Measurements from ENCODE around the gene MSI2. TPM values are rescaled to one million over a fixed set of nuclear protein-coding genes. Genes with fewer than 3 reads are reported as not detected.

Gene MSI2
- total RNA-seq, 6 experiments from 2014 or later = 12.0 to 22.6 (median 19.4) TPM

GRCh38 chr17:57455063-57455914, 199.0 kb downstream of the MSI2 start:
- intact Hi-C loops (cut with DNase I) = loop anchor here in 1 of 2 donors (10.0 kb wide), 1 partner anchor 60 kb away; no protein-coding TSS in a partner anchor
- H3K27ac ChIP-seq = no peak overlapping the region
- peaks cover 0 to 5% (median 0%) of the 10 kb centered on the region in 4 donors for H3K4me1 ChIP-seq
- 61% methylated on average over 14 of the region's 25 CpGs for WGBS (ENCODE audit: insufficient coverage, low coverage, low lambda C conversion rate, missing lambda C conversion rate)
- ATAC-seq (peak in 1 of 4 donors; percentile 15), DNase-seq (peak in 1 of 3 donors; percentile 4)
- no peaks in the 10 kb centered on the region for H3K27me3 ChIP-seq
- no peaks in the 10 kb centered on the region for H3K9me3 ChIP-seq
- TF ChIP-seq POLR2A (IDR thresholded peaks at IDR 0.05) (no peak), CTCF (IDR thresholded peaks at IDR 0.05) (no peak)
- H3K36me3 ChIP-seq = no peaks in the 10 kb centered on the region
- no peak overlapping the region for H3K4me3 ChIP-seq

GRCh38 chr17:57456622-57457021, 200.3 kb downstream of the MSI2 start:
- H3K27me3 ChIP-seq = no peaks in the 10 kb centered on the region
- 80% methylated on average over 3 of the region's 3 CpGs for WGBS (ENCODE audit: insufficient coverage, low coverage, low lambda C conversion rate, missing lambda C conversion rate)
- peaks cover 0 to 5% (median 0%) of the 10 kb centered on the region in 4 donors for H3K4me1 ChIP-seq
- no peaks in the 10 kb centered on the region for H3K9me3 ChIP-seq
- no peaks in the 10 kb centered on the region for H3K36me3 ChIP-seq
- DNase-seq (no peak), ATAC-seq (no peak)
- intact Hi-C loops (cut with DNase I) = loop anchor here in 1 of 2 donors (10.0 kb wide), 1 partner anchor 58 kb away; no protein-coding TSS in a partner anchor
- H3K4me3 ChIP-seq = no peak overlapping the region
- TF ChIP-seq POLR2A (IDR thresholded peaks at IDR 0.05) (no peak), CTCF (IDR thresholded peaks at IDR 0.05) (no peak)
- no peak overlapping the region for H3K27ac ChIP-seq

- ATAC-seq = no peak
- TF ChIP-seq CTCF (IDR thresholded peaks at IDR 0.05) = no peak
- no peak for TF ChIP-seq POLR2A (IDR thresholded peaks at IDR 0.05)
- Histone ChIP-seq H3K4me1 (peaks cover 0 to 5% (median 0%) of the 10 kb centered on the region in 4 donors), H3K36me3 (no peaks in the 10 kb centered on the region), H3K9me3 (no peaks in the 10 kb centered on the region), H3K27me3 (no peaks in the 10 kb centered on the region), H3K4me3 (no peak overlapping the region), H3K27ac (no peak overlapping the region)
- 84% methylated on average over 2 of the region's 2 CpGs for WGBS (ENCODE audit: insufficient coverage, low coverage, low lambda C conversion rate, missing lambda C conversion rate)
- intact Hi-C loops (cut with DNase I) = loop anchor here in 1 of 2 donors (10.0 kb wide), 1 partner anchor 58 kb away; no protein-coding TSS in a partner anchor
- no peak for DNase-seq
Measured at GRCh38 chr17:57457188-57457587, 200.9 kb downstream of the MSI2 start.

- no peak overlapping the region for H3K27ac ChIP-seq
- DNase-seq (peak in 1 of 3 donors; percentile 25), ATAC-seq (no peak)
- H3K27me3 ChIP-seq = no peaks in the 10 kb centered on the region
- no peaks in the 10 kb centered on the region for H3K36me3 ChIP-seq
- H3K4me3 ChIP-seq = no peak overlapping the region
- no peak for TF ChIP-seq POLR2A (IDR thresholded peaks at IDR 0.05)
- no peak for TF ChIP-seq CTCF (IDR thresholded peaks at IDR 0.05)
- intact Hi-C loops (cut with DNase I) = loop anchor here in 1 of 2 donors (10.0 kb wide), 1 partner anchor 56 kb away; no protein-coding TSS in a partner anchor
- no peaks in the 10 kb centered on the region for H3K9me3 ChIP-seq
- H3K4me1 ChIP-seq = peaks cover 0 to 5% (median 0%) of the 10 kb centered on the region in 4 donors
- WGBS (ENCODE audit: insufficient coverage, low coverage, low lambda C conversion rate, missing lambda C conversion rate) = 100% methylated on average over 1 of the region's 9 CpGs
Measured at GRCh38 chr17:57458718-57459285, 202.5 kb downstream of the MSI2 start.

All from right lobe of liver (tissue), 6 donors.